ENCODE data around the gene TYMS.

Gene TYMS

DNA sequence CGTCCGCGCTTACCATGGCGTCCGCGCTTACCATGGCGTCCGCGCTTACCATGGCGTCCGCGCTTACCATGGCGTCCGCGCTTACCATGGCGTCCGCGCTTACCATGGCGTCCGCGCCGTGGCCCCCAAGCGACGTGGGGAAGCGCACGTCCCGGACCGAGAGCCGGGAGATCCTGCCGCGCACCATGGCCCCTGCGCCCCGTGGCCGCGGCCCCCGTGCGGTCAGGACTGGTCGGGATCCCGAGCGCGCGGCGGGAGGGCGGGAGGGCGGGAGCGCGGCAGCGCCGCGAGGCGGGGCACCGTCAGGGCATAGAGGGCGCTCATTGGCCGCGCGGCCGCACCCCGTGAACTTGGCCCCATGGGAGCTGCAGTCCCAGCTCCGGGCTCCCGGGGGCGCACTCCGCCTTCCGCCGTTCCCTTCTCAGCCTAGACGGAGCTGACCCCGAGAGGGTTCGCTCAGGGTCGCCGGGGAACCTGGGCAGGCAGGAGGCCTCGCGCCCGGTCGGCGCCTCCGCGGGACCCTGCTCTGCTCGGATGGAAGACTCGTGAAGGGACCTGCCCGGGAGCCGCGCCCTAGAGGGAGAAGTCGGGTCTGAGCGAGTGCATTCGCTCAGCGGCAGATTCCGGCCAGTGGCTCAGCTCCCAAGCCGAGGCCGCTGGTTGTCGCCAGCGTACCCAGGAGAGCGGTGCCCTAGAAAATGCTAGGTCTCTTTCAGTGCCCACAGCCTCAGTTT, 55.1 kb downstream of the TYMS start, which contains the start of gene ENOSF1:
TSS of gene ENOSF1 (minus strand) at position 230 of the 734 bp plus-strand sequence. CDS start at position 187, 43 bp downstream.
- no peak for DNase-seq (ENCODE audit: low read depth)

DNA sequence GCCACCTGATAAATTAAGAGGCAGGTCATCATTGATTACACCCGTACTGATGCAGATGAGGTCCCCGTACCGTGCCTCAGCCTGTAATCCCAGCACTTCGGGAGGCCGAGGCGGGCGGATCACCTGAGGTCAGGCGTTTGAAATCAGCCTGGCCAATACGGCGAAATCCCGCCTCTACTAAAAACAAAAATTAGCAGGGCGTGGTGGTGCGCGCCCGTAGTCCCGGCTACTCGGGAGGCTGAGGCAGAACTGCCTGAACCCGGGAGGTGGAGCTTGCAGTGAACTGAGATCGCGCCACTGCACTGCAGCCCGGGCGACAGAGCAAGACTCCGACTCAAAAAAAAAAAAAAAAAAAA, 55.7 kb downstream of the TYMS start:
- DNase-seq (ENCODE audit: low read depth), result no peak

DNA sequence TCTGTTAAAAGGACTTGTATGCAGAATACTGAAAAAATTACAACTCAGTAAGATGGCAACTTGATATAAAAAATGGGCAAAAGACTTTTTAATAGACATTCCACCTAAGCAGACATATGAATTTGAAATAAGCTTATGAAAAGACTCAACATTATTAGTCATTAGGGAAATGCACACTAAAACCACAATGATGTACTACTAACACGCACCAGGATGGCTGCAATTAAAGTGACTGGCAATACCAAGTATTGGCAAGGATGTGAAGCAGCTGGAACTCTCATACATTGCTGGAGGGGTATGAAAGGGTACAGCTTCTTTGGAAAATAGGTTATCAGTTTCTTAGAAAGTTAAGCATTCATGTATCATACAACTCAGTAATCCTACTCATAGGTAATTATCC, 58.2 kb downstream of the TYMS start:
- no peak for DNase-seq (ENCODE audit: low read depth)

DNA sequence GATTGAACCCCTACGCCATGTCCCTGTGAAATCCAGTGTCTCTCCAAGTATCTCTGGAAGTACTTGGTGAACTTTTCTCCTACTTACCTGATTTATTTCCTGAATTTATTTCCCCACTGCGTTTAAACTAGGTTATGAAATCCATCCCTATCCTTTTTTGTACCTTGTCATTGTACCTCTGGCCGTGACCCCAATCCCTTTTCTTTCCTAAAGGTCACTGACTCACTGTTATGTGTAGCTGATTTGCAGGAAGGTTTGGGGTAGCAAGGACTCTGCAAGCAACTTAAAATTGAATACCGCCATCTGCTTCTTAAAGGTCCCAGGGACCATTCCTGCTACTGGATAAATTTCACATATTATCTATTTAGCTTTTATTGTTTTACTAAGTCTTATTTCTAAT, 59.5 kb downstream of the TYMS start:
- no peak for DNase-seq (ENCODE audit: low read depth)
